Chondrocyte (in vitro differentiated cells): ENCODE data around the gene KCND3. TPM values are rescaled to one million over a fixed set of nuclear protein-coding genes. Genes with fewer than 3 reads are reported as not detected.

Source experiments
- DNase-seq: peaks from one replicate; pipeline ENCODE4 v3.0.0; 2021; ENCODE audit warnings: mixed read lengths, low spot score
- H3K27ac Mint-ChIP-seq: one replicate; pipeline ENCODE4 v1.8.0; 2021; ENCODE audit warnings: mild to moderate bottlenecking, moderate library complexity, mixed read lengths; ENCODE audit not compliant: unreplicated experiment
- H3K27me3 Mint-ChIP-seq: 2 replicates; pipeline ENCODE4 v1.8.0; 2021; ENCODE audit warnings: low read depth, mixed read lengths
- H3K36me3 Mint-ChIP-seq: 2 replicates; pipeline ENCODE4 v1.8.0; 2021; ENCODE audit warnings: low read depth, mixed read lengths
- H3K4me1 Mint-ChIP-seq: 2 replicates; pipeline ENCODE4 v1.8.0; 2021; ENCODE audit warnings: low read depth, mild to moderate bottlenecking, mixed read lengths
- H3K4me3 Mint-ChIP-seq: one replicate; pipeline ENCODE4 v1.8.0; 2021; ENCODE audit warnings: mild to moderate bottlenecking, moderate library complexity, mixed read lengths; ENCODE audit not compliant: unreplicated experiment
- H3K9me3 Mint-ChIP-seq: 2 replicates; pipeline ENCODE4 v1.8.0; 2021; ENCODE audit warnings: low read depth, mixed read lengths
- total RNA-seq: library from RNA; stranded (reverse); gene quantifications from 3 replicates; pipeline ENCODE4 v1.2.1, GENCODE V29; 2021
- TF ChIP-seq, protein P1 (sequence below): fragments of 200-600 bp; sonication (generic); IDR thresholded peaks from 2 replicates; pipeline ENCODE4 v1.5.0; 2021; ENCODE audit warnings: antibody characterized with exemption, mild to moderate bottlenecking, moderate library complexity

KCND3 gene
- total RNA-seq, 1 donor from 2014 or later: 0.99 TPM

GRCh38 chr1:111837393-111837792 lies 152.1 kb downstream of the KCND3 start:
- H3K4me1 Mint-ChIP-seq: no peaks in the 10 kb centered on the region
- no peak overlapping the region for H3K27ac Mint-ChIP-seq
- no peak for DNase-seq
- H3K4me3 Mint-ChIP-seq: no peak overlapping the region
- no peaks in the 10 kb centered on the region for H3K36me3 Mint-ChIP-seq
- TF ChIP-seq, protein P1, sequence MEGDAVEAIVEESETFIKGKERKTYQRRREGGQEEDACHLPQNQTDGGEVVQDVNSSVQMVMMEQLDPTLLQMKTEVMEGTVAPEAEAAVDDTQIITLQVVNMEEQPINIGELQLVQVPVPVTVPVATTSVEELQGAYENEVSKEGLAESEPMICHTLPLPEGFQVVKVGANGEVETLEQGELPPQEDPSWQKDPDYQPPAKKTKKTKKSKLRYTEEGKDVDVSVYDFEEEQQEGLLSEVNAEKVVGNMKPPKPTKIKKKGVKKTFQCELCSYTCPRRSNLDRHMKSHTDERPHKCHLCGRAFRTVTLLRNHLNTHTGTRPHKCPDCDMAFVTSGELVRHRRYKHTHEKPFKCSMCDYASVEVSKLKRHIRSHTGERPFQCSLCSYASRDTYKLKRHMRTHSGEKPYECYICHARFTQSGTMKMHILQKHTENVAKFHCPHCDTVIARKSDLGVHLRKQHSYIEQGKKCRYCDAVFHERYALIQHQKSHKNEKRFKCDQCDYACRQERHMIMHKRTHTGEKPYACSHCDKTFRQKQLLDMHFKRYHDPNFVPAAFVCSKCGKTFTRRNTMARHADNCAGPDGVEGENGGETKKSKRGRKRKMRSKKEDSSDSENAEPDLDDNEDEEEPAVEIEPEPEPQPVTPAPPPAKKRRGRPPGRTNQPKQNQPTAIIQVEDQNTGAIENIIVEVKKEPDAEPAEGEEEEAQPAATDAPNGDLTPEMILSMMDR: no peak
- H3K27me3 Mint-ChIP-seq: peaks cover 8% of the 10 kb centered on the region
- no peaks in the 10 kb centered on the region for H3K9me3 Mint-ChIP-seq

- Mint-ChIP-seq H3K36me3 (no peaks in the 10 kb centered on the region), H3K9me3 (no peaks in the 10 kb centered on the region), H3K4me3 (no peak overlapping the region), H3K27ac (no peak overlapping the region), H3K27me3 (peaks cover 7% of the 10 kb centered on the region), H3K4me1 (no peaks in the 10 kb centered on the region)
- no peak for DNase-seq
- TF ChIP-seq, protein P1: no peak
Measured at GRCh38 chr1:111836111-111836510, 153.4 kb downstream of the KCND3 start.

- H3K36me3 Mint-ChIP-seq: no peaks in the 10 kb centered on the region
- no peak overlapping the region for H3K4me3 Mint-ChIP-seq
- TF ChIP-seq, protein P1: no peak
- H3K27ac Mint-ChIP-seq: no peak overlapping the region
- H3K4me1 Mint-ChIP-seq: no peaks in the 10 kb centered on the region
- H3K9me3 Mint-ChIP-seq: no peaks in the 10 kb centered on the region
- H3K27me3 Mint-ChIP-seq: peaks cover 8% of the 10 kb centered on the region
- no peak for DNase-seq
Measured at GRCh38 chr1:111835514-111835913, 154.0 kb downstream of the KCND3 start.

GRCh38 chr1:111834956-111835355 lies 154.5 kb downstream of the KCND3 start:
- TF ChIP-seq, protein P1: no peak
- Mint-ChIP-seq H3K27ac (no peak overlapping the region), H3K36me3 (no peaks in the 10 kb centered on the region), H3K4me3 (no peak overlapping the region), H3K27me3 (peaks cover 9% of the 10 kb centered on the region), H3K4me1 (no peaks in the 10 kb centered on the region), H3K9me3 (no peaks in the 10 kb centered on the region)
- no peak for DNase-seq

DNA sequence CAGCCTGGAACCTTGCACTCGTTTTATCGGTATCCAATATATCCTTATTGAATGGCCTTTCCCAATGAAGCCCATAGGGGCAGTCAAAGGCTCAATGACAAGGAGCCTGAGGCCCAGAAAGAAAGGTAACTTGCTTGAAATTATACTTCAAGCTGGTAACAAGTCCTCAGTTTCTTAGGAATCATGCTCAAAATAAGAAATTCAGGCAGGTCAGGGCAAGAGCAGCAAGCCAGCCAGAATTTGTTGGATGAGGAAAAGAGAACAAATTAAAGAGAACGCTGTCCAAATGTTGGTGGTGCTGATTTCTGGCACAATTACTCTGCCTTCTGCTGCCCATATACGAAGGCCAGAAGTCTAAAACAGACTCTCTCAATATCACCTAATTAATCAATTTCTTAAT lies 156.1 kb downstream of the KCND3 start:
- no peak overlapping the region for H3K4me3 Mint-ChIP-seq
- DNase-seq: no peak
- H3K36me3 Mint-ChIP-seq: no peaks in the 10 kb centered on the region
- peaks cover 15% of the 10 kb centered on the region for H3K27me3 Mint-ChIP-seq
- TF ChIP-seq, protein P1: no peak
- H3K9me3 Mint-ChIP-seq: no peaks in the 10 kb centered on the region
- no peak overlapping the region for H3K27ac Mint-ChIP-seq
- no peaks in the 10 kb centered on the region for H3K4me1 Mint-ChIP-seq
